Lung (tissue), 12 donors: ENCODE measurements around the gene GLB1L. TPM values are rescaled to one million over a fixed set of nuclear protein-coding genes. Genes with fewer than 3 reads are reported as not detected.

ENCODE experiments used
- ATAC-seq: fragments of 200-7000 bp; cut with Tn5 transposase; one replicate; pipeline ENCODE4 v1.9.1; 2020; ENCODE audit warnings: moderate number of reproducible peaks; ENCODE audit not compliant: insufficient read depth, low FRiP score
- DNase-seq, 3 donors: peaks; one replicate each; pipeline ENCODE4 v3.0.0-alpha.2; 2013 to 2017
- H3K27ac ChIP-seq, 2 donors: one replicate each; pipeline ENCODE4 v1.5.1; 2013; ENCODE audit warnings: mild to moderate bottlenecking in 2 of 2, moderate library complexity in 2 of 2, control low read depth in 1 of 2, inconsistent platforms in 1 of 2, low read depth in 1 of 2, low read length in 1 of 2
- H3K27me3 ChIP-seq, 3 donors: one replicate each; pipeline ENCODE4 v1.5.1; 2013; ENCODE audit warnings: low read length in 2 of 3; ENCODE audit not compliant: control insufficient read depth in 3 of 3, insufficient read depth in 3 of 3
- H3K36me3 ChIP-seq, 4 donors: one replicate each; pipeline ENCODE4 v1.5.1; 2013; ENCODE audit warnings: low read length in 4 of 4, mild to moderate bottlenecking in 1 of 4, moderate library complexity in 1 of 4; ENCODE audit not compliant: control insufficient read depth in 4 of 4, insufficient read depth in 4 of 4
- H3K4me1 ChIP-seq, 5 donors: one replicate each; pipeline ENCODE4 v1.5.1; 2013; ENCODE audit warnings: low read length in 5 of 5, mild to moderate bottlenecking in 2 of 5, moderate library complexity in 1 of 5; ENCODE audit not compliant: control insufficient read depth in 5 of 5, insufficient read depth in 5 of 5
- H3K4me3 ChIP-seq: one replicate; pipeline ENCODE4 v1.5.1; 2013; ENCODE audit warnings: mild to moderate bottlenecking, control low read depth, moderate library complexity
- H3K9ac ChIP-seq, 2 donors: one replicate each; pipeline ENCODE4 v1.5.1; 2013; ENCODE audit warnings: low read length in 2 of 2, control low read depth in 1 of 2; ENCODE audit not compliant: insufficient read depth in 1 of 2
- H3K9me3 ChIP-seq, 4 donors: one replicate each; pipeline ENCODE4 v1.5.1; 2013; ENCODE audit warnings: low read length in 3 of 4, mild to moderate bottlenecking in 1 of 4, moderate library complexity in 1 of 4; ENCODE audit not compliant: control insufficient read depth in 4 of 4, insufficient read depth in 3 of 4
- CTCF ChIP-seq: IDR thresholded peaks from 2 replicates; pipeline ENCODE4 v1.5.1; 2012; ENCODE audit warnings: mild to moderate bottlenecking; ENCODE audit errors: control extremely low read depth, extremely low read depth
- WGBS, 2 donors: extraction: QIAGEN DNeasy Blood & Tissue Kit; methylation state at CpG; one replicate each; pipeline ENCODE4 v1.1.7; 2013; 5-methylcytosine and 5-hydroxymethylcytosine counted together
- polyA plus RNA-seq, 2 donors: library from polyadenylated mRNA; stranded (reverse); fragments of 200-250 nt; gene quantifications; one replicate each; pipeline ENCODE4 v1.2.1, GENCODE V29; 2013
- total RNA-seq, 2 donors: library from RNA; depleted of rRNA in 1 of 2; stranded (reverse); fragments of >200 nt in 1 of 2; gene quantifications; one replicate each; pipeline ENCODE4 v1.2.1, GENCODE V29; 2014 to 2021
- donor health status: control.
- donor health status: control.
- donor health status: Bipolar disorder and iron deficiency.
- donor health status: healthy.
- donor health status: DM: yes; HTN: yes; CAD: no.

The GLB1L gene
- total and polyA plus RNA-seq, 4 donors: 7.5 to 18.7 (median 13.6) TPM

DNA sequence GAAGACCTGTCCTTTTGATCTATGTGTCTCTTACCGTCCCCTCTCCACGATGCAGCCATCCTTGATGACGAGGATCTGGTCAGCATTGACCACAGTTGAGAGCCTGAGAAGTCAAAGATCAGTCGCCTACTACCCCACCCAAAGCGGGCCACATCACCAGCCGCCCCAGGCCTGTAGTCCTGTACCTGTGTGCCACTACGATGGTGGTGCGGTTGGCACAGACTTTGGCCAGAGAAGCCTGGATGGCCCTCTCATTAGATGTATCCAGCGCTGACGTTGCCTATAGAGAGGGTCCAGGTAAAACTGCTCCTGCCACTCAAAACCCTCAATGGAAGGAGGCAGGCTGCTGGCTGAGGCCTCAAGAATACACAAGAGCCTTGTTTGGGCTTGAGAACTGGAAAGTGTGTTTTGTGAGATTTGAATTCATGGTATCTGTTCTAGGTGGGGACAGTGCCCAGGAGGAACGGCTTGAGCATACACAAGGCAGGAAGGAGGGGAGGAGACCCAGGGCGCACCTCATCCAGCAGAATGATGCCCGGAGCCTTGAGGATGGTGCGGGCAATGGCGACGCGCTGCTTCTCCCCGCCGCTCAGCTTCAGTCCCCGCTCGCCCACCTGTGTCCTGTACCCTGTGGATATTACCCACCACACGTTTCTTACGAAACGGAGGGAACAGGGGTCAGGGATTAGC lies 34.9 kb downstream of the GLB1L start:
- no peak for DNase-seq
- Histone ChIP-seq H3K4me3 (no peak overlapping the region), H3K9me3 (no peaks in the 10 kb centered on the region), H3K27ac (no peak overlapping the region), H3K27me3 (no peaks in the 10 kb centered on the region), H3K36me3 (peaks cover 4 to 43% (median 34%) of the 10 kb centered on the region in 4 donors), H3K4me1 (peaks cover 0 to 22% (median 12%) of the 10 kb centered on the region in 5 donors), H3K9ac (no peak overlapping the region)
- WGBS, 2 donors: 92 to 94% methylated on average over 24 of the region's 24 CpGs
- no peak for TF ChIP-seq CTCF
- ATAC-seq: no peak

DNA sequence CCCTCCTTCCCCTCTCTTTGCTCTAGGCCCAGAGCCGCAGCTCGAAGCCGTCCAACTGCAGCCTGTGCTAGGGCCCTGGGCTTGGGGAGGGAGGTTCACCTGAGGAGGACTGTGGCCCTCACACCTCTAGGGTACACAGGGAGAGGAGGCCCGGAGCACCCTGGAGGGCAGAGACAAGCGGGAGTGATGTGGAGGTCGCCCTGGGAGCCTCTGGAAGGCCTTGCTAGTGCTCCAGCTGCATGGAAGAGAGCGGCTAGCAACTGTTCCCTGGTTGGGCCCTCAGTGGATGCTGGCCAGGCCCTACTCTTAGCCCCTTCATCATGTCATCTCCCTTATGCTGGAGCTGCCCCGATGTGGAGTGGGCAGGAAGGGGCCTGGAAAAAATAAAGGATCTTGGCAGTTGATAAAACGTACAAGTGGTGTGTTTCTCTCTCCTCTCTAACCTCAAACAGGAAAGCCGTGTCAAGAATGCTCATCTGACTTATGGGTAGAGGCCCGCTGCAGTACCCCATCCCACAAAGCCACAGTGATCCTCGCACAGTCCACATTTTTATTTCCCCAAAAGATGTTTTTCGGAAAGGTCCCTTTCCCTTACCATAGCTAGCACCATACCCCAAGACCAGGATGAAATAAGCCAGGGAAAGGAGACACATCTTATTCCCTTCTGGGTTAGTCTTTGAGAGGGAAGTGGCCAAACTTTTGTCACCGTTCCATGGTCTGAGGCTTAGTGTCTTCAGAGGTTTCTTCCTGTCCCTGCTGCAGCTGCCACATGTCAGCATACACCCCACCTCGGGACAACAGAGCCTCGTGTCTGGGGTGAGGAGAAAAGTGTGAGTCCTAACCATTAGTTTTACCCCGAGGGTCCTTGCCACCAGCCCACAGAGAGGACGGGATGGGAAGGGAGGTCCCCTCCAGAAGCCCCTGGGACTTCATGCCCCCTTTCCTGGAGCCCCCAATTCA lies 35.7 kb downstream of the GLB1L start:
- DNase-seq (no peak), ATAC-seq (no peak)
- H3K4me1 ChIP-seq: peaks cover 0 to 22% (median 12%) of the 10 kb centered on the region in 5 donors
- TF ChIP-seq CTCF: no peak
- no peak overlapping the region for H3K9ac ChIP-seq
- H3K27me3 ChIP-seq: no peaks in the 10 kb centered on the region
- H3K9me3 ChIP-seq: no peaks in the 10 kb centered on the region
- no peak overlapping the region for H3K4me3 ChIP-seq
- no peak overlapping the region for H3K27ac ChIP-seq
- 46 to 72% methylated on average over 18 of the region's 18 CpGs for WGBS, 2 donors
- peaks cover 4 to 37% (median 32%) of the 10 kb centered on the region in 4 donors for H3K36me3 ChIP-seq

DNA sequence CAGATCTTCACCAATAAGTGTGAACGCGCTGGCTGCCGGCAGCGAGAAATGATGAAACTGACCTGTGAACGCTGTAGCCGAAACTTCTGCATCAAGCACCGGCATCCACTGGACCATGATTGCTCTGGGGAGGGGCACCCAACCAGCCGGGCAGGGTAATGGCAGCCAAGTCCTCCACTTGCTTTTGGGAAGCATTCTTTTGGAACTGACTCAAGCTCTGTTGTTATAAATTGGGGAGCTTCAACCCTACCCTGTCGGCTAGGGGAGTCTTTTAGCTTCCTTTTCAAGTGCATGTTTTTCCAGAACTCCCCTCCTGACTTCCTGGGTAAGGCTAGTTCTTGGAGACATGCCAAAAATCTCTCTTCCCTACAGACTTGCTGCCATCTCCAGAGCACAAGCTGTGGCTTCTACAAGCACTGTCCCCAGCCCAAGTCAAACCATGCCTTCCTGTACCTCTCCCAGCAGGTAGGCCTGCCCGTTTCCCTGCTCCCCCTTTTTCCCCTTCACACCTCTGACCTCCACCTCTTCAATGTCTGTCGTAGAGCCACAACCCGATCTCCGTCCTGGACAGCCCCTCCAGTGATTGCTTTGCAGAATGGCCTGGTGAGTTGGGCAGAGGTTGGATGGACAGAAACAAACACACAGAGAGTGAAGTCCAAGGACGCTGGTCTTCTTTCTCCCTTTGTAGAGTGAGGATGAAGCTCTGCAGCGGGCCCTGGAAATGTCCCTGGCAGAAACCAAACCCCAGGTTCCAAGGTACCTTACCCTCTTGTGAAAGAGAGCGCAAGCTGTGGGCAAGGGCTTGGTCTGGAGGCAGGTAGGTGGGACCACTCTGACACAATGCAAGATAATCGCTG lies 37.1 kb downstream of the GLB1L start:
- Histone ChIP-seq H3K27ac (peak overlapping the region in 1 of 2 donors; percentile 69), H3K27me3 (no peaks in the 10 kb centered on the region), H3K9me3 (no peaks in the 10 kb centered on the region), H3K4me3 (no peak overlapping the region), H3K4me1 (peaks cover 0 to 22% (median 12%) of the 10 kb centered on the region in 5 donors), H3K9ac (peak overlapping the region; percentile 28 to 82), H3K36me3 (peaks cover 4 to 25% (median 19%) of the 10 kb centered on the region in 4 donors)
- 57 to 62% methylated on average over 17 of the region's 17 CpGs for WGBS, 2 donors
- no peak for TF ChIP-seq CTCF
- DNase-seq (peak in 2 of 3 donors; percentile 59 to 81), ATAC-seq (no peak)
